IPS-NIHi7 (cell line): ENCODE results near the gene NBEA.

Source experiments
- DNase-seq: peaks from one replicate; pipeline ENCODE4 v3.0.0; 2012; ENCODE audit warnings: mixed read lengths; ENCODE audit errors: extremely low spot score

Gene NBEA

GRCh38 chr13:35164324-35164932, 222.4 kb downstream of the NBEA start:
- DNase-seq: peak; percentile 33

GRCh38 chr13:35165205-35165604, 223.1 kb downstream of the NBEA start:
- no peak for DNase-seq

- DNase-seq: no peak
Observed at GRCh38 chr13:35179494-35179893, 237.4 kb downstream of the NBEA start.

- DNase-seq: no peak
Observed at GRCh38 chr13:35179920-35180663, 238.0 kb downstream of the NBEA start.

GRCh38 chr13:35190241-35190640, 248.2 kb downstream of the NBEA start:
- DNase-seq: no peak

GRCh38 chr13:35191883-35192282, 249.8 kb downstream of the NBEA start:
- DNase-seq: no peak

GRCh38 chr13:35198613-35199200, 256.6 kb downstream of the NBEA start:
- no peak for DNase-seq

GRCh38 chr13:35208587-35208986, 266.5 kb downstream of the NBEA start:
- DNase-seq: no peak

GRCh38 chr13:35210261-35210660, 268.2 kb downstream of the NBEA start:
- no peak for DNase-seq

- no peak for DNase-seq
Observed at GRCh38 chr13:35211949-35212348, 269.9 kb downstream of the NBEA start.

- no peak for DNase-seq
Observed at GRCh38 chr13:35213911-35214310, 271.8 kb downstream of the NBEA start.

GRCh38 chr13:35216131-35216530, 274.1 kb downstream of the NBEA start:
- DNase-seq: no peak

- DNase-seq: no peak
Observed at GRCh38 chr13:35219021-35219420, 277.0 kb downstream of the NBEA start.

- DNase-seq: no peak
Observed at GRCh38 chr13:35225159-35225558, 283.1 kb downstream of the NBEA start.

- DNase-seq: no peak
Observed at GRCh38 chr13:35225582-35225981, 283.5 kb downstream of the NBEA start.

GRCh38 chr13:35228536-35228935, 286.5 kb downstream of the NBEA start:
- DNase-seq: no peak

GRCh38 chr13:35231426-35231825, 289.4 kb downstream of the NBEA start:
- no peak for DNase-seq

GRCh38 chr13:35238274-35238673, 296.2 kb downstream of the NBEA start:
- no peak for DNase-seq

GRCh38 chr13:35252536-35253205, 310.6 kb downstream of the NBEA start:
- DNase-seq: no peak

GRCh38 chr13:35255241-35255640, 313.2 kb downstream of the NBEA start:
- no peak for DNase-seq

- no peak for DNase-seq
Observed at GRCh38 chr13:35256459-35257148, 314.5 kb downstream of the NBEA start.

GRCh38 chr13:35260316-35260715, 318.2 kb downstream of the NBEA start:
- no peak for DNase-seq
